Esophagus muscularis mucosa (tissue), 4 donors: Measurements from ENCODE around the gene QKI.

ENCODE experiments used
- EP300 ChIP-seq: sonication (generic); formaldehyde crosslinking; IDR thresholded peaks from one replicate; pipeline ENCODE4 v1.6.1; 2017; ENCODE audit warnings: antibody characterized with exemption
- POLR2A ChIP-seq: fragments of 450-650 bp; IDR thresholded peaks from one replicate; pipeline ENCODE4 v1.6.1; 2017; ENCODE audit warnings: antibody characterized with exemption, moderate library complexity, mild to moderate bottlenecking, low read depth
- POLR2AphosphoS5 ChIP-seq, 2 donors: sonication (generic); formaldehyde crosslinking; IDR thresholded peaks; one replicate each; pipeline ENCODE4 v1.6.1; 2017; ENCODE audit warnings: antibody characterized with exemption in 2 of 2
- TF ChIP-seq, protein P1 (sequence below), 3 experiments: fragments of 200-600 bp in 2 of 3; fragments of 450-650 bp in 1 of 3; sonication (generic) in 2 of 3; IDR thresholded peaks; one replicate each; pipeline ENCODE4 v1.5.1; 2017 to 2019; ENCODE audit warnings: antibody characterized with exemption in 3 of 3, mild to moderate bottlenecking in 2 of 3, moderate library complexity in 1 of 3

DNA sequence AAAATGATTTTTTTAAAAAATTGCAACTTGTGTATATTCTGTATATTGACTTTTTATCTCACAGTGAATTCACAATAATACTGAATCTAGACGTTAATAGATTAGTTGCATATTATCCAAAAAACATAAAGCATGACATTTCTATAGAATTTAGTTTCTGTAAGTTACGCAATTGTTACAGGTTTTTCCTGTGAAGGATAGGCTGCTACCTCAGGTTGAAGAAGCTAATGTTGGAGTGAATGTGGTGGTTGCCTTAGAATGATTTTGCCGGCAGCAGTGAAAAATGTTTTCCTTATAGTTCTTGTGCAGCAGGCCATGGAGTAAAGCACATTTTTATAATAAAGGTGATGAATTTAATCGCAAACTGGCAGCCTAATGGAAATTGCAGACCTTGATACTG is 20.5 kb downstream of the QKI start:
- TF ChIP-seq POLR2AphosphoS5 (IDR thresholded peaks at IDR 0.05) (no peak), POLR2A (no peak), EP300 (no peak)
- TF ChIP-seq, protein P1, sequence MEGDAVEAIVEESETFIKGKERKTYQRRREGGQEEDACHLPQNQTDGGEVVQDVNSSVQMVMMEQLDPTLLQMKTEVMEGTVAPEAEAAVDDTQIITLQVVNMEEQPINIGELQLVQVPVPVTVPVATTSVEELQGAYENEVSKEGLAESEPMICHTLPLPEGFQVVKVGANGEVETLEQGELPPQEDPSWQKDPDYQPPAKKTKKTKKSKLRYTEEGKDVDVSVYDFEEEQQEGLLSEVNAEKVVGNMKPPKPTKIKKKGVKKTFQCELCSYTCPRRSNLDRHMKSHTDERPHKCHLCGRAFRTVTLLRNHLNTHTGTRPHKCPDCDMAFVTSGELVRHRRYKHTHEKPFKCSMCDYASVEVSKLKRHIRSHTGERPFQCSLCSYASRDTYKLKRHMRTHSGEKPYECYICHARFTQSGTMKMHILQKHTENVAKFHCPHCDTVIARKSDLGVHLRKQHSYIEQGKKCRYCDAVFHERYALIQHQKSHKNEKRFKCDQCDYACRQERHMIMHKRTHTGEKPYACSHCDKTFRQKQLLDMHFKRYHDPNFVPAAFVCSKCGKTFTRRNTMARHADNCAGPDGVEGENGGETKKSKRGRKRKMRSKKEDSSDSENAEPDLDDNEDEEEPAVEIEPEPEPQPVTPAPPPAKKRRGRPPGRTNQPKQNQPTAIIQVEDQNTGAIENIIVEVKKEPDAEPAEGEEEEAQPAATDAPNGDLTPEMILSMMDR (IDR thresholded peaks at IDR 0.05), result no peak
